ENCODE measurements around the gene C11orf91.
"Not testable (repeated sequence)": the region's sequence is repeated elsewhere in the genome, so short reads cannot be mapped to it uniquely, and the experiment has no call there.

C11orf91 gene, protein sequence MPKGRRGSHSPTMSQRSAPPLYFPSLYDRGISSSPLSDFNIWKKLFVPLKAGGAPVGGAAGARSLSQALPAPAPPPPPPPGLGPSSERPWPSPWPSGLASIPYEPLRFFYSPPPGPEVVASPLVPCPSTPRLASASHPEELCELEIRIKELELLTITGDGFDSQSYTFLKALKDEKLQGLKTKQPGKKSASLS

DNA sequence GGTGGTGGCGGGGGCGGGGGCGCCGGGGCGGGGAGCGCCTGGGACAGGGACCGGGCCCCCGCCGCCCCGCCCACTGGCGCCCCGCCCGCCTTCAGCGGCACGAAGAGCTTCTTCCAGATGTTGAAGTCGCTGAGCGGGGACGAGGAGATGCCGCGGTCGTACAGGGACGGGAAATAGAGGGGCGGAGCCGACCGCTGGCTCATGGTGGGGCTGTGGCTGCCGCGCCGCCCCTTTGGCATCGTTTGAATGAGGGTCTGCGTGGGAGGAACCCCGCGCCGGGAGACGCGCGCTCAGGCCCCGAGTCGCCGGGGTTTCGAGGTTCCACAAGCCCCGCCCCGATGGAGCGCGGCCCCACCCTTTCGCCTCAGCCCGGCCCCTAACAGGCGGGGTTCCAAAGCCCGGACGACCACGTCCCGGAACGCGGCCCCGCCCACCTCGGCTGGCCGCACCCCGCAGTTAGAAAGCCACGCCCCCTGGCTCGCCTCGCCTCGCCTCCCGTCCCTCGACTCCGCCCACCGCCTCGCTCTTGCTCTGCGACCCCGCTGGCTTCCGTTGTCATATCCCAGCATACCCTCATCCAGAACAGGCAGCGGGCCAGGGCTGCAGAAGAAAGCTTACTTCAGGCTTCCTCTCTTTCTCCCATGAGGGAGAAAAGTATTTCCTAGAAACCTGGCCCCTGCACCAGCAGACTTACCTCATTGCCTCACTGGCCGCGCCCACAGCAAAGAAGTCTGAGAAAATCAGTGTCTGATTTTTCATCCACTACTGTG is at the start of gene C11orf91:
TSS of gene C11orf91 (minus strand) at position 325 of the 770 bp plus-strand sequence. CDS start at position 239, 86 bp downstream.
- DNase-seq: peak; percentile 63

DNA sequence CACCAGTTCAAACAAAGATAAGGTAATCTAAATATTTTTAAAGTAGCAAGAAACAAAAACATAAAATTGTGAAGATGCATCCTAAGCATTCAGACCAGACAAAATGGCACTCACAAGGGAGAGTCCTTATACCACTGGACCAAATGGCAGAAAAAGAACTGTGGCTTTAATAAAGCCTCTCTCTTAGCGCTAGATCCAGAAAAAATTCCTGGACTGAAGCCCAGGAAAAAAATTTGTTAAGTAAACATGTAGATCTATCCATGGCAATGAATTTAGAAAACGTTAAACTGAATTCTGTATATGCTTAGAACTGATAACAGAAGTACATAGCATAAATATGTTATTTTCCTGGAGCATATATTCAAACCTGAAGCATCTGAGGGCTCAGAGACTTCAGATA is 47.4 kb upstream of the C11orf91 start:
- DNase-seq: no peak

DNA sequence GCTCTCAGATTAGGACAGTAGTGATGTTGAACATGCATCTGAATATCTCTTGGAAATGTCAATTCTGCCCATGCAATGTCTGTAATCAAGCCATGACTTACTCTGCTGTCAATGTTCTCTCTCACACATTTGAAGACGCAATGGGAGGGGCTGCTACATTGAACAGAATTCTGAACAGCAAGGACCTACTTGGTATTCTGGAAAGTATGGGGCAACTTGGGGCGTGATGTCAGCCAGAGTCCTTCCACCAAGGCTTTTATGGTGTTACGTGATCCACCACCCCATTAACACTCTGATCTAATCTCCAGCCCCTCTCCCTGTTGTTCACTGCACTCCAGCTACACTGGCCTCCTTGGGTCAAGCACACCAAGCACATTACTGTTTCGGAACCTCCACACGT is 42.7 kb upstream of the C11orf91 start:
- DNase-seq: no peak

DNA sequence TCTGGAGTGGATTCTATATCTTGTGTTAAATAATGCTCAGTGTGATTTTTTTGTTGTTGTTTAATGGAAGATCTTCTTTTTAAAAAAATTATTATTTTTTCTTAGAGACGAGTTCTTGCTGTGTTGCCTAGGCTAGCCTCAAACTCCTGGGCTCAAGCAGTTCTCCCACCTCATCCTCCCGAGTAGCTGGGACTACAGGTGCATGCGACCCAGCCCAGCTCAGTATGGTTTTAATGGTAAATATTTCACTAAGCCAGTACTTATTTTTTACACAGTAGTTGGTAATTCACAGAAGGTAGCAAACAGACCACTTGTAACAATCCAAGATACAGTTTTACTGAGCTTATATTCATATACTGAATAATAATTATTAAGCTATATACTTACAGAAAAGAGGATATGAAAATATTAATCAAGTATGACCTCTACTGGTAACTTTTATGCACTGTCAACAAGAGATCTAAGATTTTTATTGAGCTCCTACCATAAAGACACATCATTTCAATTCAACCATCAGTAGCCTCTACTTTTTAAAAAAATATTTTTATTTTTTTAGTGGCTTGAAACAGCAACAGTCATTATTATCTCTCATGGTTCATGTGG is 41.7 kb upstream of the C11orf91 start:
- DNase-seq: no peak

DNA sequence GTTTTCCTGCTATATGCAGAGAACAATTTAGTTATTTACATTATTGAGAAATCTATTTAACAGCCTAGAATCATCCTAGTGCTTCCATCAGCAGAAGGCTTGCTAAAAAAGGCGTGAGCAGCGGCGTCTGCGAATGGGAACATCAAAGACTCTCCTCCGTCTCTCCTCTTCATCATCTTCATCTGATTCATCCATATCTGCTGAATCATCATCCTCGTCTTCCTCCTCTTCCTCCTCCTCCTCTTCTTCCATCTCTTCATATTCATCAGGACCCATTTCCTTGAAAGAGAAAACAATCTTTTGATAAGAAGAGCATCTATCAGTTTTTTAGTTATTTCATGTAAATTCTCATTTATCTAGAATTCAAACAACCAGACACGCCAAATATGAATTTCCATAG is 41.2 kb upstream of the C11orf91 start:
- no peak for DNase-seq

DNA sequence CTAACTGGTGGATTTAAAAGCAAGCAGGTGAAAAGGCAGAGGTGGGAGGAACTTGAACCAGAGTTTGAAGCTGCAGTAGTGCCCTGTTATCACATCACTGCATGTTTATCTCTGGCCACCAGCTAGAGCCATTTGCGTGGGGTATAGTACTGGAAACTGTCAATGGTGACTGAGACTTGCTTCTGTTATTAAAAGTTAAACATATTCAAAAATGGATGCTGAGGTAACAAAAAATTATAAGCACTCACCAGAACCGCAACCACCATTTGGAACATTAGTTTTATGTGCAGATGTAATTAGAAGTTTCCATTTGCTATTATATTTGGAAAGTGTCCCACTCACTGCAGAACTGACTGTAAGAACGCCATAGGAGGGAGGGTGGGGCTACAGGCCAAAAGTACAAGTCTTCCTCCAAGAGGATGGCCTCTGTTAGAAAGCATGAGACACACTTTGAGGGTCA is 36.8 kb upstream of the C11orf91 start:
- no peak for DNase-seq

DNA sequence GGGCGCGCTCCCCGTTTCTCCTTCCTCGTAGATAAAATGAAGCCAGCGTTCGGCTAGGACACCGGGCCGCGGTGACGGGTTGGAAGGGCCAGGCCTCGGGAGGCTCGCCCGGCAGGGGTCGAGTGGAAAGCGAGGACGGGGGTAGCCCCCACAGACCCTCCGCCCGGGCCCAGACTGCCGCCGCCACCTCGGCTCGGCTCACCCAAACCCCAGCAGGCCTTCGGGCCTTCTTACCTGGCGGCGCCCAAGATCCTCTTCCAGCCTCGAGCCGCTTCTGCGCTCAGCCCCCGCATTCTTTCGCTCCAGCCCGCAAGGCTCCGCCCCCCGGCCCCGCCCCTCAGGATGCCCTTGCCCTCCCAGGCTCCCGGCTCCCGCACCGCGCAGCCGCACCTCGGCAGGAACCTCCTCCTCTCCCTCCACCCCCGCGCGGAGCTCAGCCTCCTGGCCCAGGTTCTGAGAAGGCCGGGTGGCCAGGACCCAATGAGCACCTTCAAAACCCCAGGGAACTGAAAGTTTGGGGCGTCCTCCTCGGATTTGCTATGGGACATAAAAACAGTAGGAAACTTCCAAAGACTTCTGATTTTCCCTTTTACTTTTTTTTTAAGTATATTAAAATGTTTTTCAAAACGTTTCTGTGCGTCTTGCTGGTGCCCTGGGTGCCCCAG is 35.7 kb upstream of the C11orf91 start, which contains the start of gene CD59:
TSS of gene CD59 (minus strand) at position 276 of the 665 bp plus-strand sequence. CDS start 13,978 bp downstream, outside the sequence.
- peak; percentile 68 for DNase-seq

DNA sequence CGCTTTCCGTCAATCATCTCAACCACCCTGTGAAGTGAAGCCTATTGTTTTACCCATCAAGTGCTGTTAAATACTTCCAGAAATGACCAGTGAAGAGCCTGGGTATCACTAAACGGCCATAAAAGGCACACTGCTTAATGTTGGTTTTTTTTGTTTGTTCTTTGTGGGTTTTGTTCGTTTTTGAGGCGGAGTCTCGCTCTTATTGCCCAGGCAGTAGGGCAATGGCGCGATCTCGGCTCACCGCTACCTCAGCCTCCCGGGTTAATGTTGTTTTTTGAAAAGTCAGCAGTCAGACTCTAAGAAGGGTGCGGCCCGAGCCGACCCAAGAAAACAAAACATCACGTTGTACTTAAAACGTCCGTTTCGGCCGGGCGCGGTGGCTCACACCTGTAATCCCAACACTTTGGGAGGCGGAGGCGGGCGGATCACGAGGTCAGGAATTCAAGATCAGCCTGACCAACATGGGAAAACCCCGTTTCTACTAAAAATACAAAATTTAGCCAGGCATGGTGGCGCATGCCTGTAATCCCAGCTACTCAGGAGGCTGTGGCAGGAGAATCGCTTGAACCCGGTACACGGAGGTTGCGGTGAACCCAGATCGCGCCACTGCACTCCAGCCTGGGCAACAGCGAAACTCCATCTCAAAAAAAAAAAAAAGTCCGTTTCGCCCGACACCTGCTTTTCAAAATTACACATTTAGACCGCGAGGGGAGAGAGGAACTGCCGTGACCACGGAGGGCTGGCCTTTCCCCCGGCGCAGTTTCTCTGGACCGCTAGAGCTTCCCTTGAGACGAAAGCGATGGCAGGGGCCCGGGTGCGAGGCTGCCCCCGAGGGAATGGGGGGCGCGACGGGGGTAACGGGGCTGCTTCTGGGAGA is 34.9 kb upstream of the C11orf91 start:
- DNase-seq: no peak

DNA sequence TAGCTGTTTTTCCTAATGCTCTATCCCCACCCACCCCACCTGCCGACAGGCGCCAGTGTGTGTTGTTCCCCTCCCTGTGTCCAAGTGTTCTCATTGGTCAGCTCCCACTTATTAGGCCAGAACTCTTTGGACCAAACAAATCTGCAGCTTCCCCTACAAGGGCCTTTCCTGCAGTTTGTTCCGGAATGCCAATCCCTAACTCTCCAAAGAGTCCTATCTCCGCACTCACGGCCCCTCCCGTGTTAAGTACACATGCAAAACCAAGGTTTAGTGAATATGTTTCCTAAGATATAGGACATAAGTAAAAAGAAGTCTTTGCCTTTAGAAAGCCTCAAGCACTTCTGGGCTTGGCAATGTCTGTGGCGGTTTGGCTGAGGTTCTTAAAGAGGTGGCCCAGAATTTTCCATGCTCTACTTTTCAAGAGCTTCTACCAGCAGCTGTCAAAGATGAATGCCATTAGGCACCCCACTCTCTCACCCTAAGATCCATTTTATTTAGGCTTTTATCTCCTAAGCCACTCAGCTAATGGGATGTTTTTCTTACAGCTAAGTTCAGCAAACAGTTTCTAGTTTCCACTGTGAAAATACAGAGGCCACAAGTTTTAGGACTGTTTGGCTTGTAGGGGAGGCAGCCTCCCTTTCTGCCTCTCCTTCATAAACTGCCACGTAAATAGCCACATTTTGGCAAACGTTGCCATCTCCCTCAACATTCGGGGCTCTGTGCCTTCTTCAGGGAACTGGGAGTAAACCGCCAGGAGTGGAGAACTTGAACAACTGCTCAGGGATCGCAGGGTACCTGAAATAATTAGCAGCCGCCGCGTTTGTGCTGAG is 34.0 kb upstream of the C11orf91 start:
- DNase-seq: no peak

DNA sequence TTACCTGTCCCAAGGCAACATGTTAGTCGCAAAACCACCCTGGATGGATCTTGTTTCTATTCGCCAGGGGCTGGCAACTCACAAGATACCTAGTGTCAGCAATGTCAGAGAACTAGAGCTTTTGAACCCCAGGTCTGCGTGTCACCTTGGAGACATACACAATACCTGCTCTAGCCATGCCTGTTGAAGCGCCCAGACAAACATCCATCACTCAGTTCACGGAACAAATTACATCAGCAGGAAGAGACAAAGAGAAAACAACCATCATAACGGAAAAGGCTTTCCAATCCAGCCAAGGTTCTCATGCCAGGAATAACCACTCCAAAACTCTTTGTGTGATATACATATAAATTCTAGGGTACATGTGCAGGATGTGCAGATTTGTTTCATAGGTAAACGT is 33.4 kb upstream of the C11orf91 start:
- no peak for DNase-seq

DNA sequence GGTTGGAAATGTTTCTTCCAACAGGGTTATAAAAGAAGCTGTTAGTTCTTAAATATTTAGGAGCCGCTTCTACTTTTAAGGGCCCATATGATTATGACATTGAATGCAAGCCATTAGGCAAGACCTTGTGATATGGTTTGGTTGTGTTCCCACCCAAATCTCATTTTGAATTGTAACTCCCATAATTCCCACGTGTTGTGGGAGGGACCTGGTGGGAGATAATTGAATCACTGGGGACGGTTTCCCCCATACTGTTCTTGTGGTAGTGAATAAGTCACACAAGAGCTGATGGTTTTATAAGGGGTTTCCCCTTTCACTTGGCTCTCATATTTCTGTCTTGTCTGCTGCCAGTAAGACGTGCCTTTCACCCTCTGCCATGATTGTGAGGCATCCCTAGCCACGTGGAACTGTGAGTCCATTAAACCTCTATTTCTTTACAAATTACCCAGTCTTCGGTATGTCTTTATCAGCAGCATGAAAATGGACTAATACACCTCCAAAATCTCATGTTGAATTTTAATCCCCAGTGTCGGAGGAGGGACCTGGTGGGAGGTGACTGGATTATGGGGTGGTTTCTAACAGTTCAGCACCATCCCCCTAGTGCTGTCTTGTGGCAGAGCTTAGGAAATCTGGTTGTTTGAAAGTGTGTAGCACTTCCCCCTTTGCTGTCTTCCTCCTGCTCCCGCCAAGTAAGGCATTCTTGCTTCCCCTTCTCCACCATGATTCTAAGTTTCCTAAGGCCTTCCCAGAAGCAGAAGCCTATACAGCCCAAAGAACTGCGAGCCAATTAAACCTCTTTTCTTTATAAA is 31.3 kb upstream of the C11orf91 start:
- no peak for DNase-seq

DNA sequence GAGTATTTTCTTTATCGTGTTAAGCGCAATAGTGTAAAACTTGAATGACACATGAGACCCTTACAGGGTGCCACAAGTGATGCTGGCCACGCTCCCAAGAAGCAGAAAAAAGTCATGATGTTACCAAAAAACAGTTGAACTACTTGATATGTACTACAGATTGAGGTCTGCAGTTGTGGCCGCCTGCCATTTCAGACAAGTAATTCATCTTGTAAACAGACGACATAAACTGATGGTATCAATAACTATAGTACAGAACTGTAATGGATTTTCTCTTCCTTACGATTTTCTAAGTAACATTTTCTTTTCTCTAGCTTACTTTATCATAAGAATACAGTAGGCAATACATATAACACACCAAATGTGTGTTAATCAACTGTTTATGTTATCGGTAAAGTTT is 30.1 kb upstream of the C11orf91 start:
- no peak for DNase-seq

DNA sequence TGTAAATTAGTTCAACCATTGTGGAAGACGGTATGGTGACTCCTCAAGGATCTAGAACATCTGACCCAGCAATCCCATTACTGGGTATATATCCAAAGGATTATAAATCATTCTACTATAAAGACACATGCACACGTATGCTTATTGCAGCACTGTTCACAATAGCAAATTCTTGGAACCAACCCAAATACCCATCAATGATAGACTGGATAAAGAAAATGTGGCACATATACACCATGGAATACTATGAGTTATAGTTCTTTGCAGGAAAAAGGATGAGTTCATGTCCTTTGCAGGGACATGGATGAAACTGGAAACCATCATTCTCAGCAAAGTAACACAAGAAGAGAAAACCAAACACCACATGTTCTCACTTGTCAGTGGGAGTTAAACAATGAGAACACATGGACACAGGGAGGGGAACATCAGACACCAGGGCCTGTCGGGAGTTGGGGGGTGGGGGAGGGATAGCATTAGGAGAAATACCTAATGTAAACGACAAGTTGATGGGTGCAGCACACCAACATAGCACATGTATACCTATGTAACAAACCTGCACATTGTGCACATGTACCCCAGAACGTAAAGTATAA is 28.5 kb upstream of the C11orf91 start:
- not testable (repeated sequence) for DNase-seq

DNA sequence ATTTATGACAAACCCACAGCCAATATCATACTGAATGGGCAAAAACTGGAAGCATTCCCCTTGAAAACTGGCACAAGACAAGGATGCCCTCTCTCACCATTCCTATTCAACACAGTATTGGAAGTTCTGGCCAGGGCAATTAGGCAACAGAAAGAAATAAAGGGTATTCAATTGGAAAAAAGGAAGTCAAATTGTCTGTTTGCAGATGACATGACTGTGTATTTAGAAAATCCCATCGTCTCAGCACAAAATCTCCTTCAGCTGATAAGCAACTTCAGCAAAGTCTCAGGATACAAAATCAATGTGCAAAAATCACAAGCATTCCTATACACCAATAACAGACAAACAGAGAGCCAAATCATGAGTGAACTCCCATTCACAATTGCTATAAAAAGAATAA is 26.9 kb upstream of the C11orf91 start:
- not testable (repeated sequence) for DNase-seq

DNA sequence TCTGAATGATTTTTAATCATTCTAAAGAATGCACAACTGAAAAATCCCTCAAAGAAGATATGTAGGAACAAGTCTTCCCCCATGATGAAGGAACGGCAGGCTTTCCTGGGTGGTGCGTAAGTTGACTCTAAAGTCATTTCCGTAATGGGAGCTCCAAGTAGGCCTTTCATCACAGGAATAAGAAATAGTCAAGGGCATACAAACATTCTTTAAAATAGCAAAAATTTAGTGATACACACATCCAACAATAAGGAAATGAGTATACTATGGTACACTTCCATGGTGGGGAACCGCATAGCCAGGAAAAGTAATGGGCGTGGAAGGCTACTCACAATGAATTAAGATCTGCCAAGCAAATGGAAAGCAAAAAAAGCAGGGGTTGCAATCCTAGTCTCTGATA is 24.9 kb upstream of the C11orf91 start:
- DNase-seq: no peak

DNA sequence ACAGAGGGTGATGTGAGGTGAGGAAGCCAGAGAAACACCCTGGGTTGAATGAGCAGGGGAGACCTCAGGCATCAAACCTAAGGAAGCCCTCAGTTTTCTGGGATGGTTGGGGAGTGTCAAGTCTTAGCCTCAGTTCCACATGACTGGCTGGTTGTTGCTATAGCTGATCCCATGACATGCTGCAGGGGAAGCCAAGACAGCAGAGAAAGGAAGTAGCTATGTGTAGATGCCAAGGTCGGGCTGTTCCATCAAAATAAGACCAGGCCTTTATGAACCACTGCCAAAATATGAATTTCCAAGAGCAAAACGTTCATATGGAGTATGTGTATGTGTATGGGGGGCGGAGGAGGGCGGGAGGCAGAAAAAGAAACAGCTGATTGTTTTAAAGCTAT is 24.0 kb upstream of the C11orf91 start:
- DNase-seq: no peak

DNA sequence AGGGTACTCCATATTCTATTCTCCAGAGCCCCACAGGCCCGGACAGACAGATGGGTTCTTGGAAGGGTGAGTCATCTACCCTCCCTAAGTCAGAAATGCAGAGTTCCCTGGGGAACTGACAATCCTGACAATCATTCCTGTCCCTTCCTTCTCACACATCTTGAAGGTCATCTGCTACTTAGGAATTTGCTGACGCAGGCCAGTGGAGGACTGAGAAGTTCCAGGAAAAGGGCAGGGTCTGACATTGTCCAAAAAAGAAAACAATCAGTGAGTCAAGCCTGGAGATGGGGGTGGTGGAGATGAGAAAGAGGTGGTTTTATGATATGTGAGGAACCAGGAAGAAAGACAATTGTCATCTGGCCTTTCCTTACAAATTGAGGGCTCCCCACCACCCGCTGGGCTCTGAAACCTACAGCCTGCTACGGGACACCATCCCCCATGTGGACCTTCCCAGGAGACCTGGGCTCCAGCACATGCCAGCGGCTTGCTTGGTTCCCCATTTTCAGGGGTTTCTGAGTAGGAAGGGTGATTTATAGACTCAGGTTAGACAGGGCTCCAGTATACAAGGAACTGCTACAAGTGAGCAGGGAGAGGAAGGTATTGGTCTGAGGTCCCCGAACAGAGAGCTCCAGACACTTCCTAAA is 22.7 kb upstream of the C11orf91 start:
- DNase-seq: no peak

DNA sequence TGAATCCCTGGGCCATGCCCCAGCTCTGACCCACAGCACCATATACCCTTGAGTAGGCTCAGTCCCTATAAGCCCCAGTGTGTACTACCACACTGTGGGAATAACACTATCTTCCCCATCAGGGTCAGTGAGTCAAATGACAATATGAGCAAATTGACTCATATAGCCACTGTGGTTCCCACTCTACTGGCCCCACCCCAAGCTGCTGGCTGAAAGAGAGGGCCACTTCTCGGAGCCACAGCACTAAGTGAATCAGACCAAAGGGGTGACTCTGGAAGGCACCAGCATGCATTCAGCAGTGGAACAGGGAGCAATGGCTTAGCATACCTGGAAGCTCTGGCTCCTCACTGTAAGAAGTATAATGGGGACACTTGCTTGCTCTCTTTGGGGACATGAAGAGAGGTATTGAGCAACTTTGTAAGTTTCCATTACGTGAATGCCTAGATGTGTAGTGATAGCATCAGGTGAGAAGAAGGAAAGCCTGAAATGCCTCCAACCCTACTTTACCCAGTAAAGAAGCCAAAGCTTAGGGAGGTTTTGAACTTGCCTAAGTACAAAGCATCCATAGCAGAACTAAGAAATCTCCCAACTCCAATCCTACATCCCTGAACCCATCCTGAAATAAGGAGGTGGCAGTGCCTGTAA is 22.1 kb upstream of the C11orf91 start:
- DNase-seq: no peak

DNA sequence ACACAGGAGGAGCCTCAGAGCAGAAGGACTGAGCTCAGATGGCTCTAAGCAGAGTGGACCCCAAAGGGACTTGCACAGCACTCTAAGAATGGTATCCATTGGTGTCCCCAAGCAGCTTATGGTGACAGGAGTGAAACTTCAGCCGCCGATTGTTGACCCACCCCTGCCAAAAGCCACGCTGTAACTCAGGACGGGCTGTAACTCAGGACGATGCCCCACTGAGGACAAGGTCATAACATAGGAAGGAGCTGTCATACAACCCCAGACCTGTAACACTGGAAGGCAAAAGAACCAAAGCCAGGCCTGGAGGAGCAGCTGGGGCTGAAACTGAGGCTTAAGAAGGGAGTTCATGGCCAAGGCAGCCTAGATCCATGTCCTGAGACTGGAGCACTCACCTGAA is 21.4 kb upstream of the C11orf91 start:
- DNase-seq: no peak

Measured in NCI-H1417 treated with DMSO at 0.1 percent for 48 hours (cell line).